SJSA1 (cell line): ENCODE data around the gene YEATS2. TPM values are rescaled to one million over a fixed set of nuclear protein-coding genes. Genes with fewer than 3 reads are reported as not detected.

Experiments used
- DNase-seq, 2 experiments: peaks; one replicate each; pipeline ENCODE4 v3.0.0-alpha.2; 2015 to 2020; ENCODE audit warnings: low spot score in 2 of 2, low read depth in 1 of 2
- H3K27ac ChIP-seq: fragments of 250-450 bp; sonication (Bioruptor Pico); 2 replicates; pipeline ENCODE4 v1.5.1; 2020; ENCODE audit warnings: mild to moderate bottlenecking, moderate library complexity
- H3K27me3 ChIP-seq: fragments of 250-450 bp; sonication (Bioruptor Pico); replicated peaks from 2 replicates; pipeline ENCODE4 v1.5.1; 2020; ENCODE audit warnings: mild to moderate bottlenecking, moderate library complexity
- H3K36me3 ChIP-seq: fragments of 250-450 bp; sonication (Bioruptor Pico); 2 replicates; pipeline ENCODE4 v1.5.1; 2020; ENCODE audit warnings: mild to moderate bottlenecking
- H3K4me1 ChIP-seq: fragments of 250-450 bp; sonication (Bioruptor Pico); replicated peaks from 2 replicates; pipeline ENCODE4 v1.6.1; 2021; ENCODE audit warnings: mild to moderate bottlenecking
- H3K4me3 ChIP-seq: fragments of 250-450 bp; sonication (Bioruptor Pico); 2 replicates; pipeline ENCODE4 v1.5.1; 2020; ENCODE audit warnings: mild to moderate bottlenecking
- H3K9me3 ChIP-seq: fragments of 250-450 bp; sonication (Bioruptor Pico); replicated peaks from 2 replicates; pipeline ENCODE4 v1.5.1; 2020; ENCODE audit warnings: mild to moderate bottlenecking
- total RNA-seq: library from RNA; depleted of rRNA; stranded (reverse); fragments of >200 nt; shearing (Covaris generic); gene quantifications from 2 replicates; pipeline ENCODE4 v1.2.3, GENCODE V29; 2014

YEATS2 gene
- total RNA-seq, 1 experiment from 2014 or later = 20.0 TPM

GRCh38 chr3:183827809-183828537 lies 130.4 kb downstream of the YEATS2 start:
- peaks cover 5% of the 10 kb centered on the region; the same call in 1 of the 2 replicates for H3K9me3 ChIP-seq
- H3K36me3 ChIP-seq = peaks cover 34% of the 10 kb centered on the region
- H3K4me1 ChIP-seq = peaks cover 18% of the 10 kb centered on the region
- no peaks in the 10 kb centered on the region for H3K27me3 ChIP-seq
- H3K27ac ChIP-seq = no peak overlapping the region
- H3K4me3 ChIP-seq = no peak overlapping the region
- no peak for DNase-seq

- DNase-seq = no peak
- peaks cover 18% of the 10 kb centered on the region for H3K4me1 ChIP-seq
- H3K36me3 ChIP-seq = peaks cover 35% of the 10 kb centered on the region
Measured at GRCh38 chr3:183828538-183828870, 130.9 kb downstream of the YEATS2 start.

GRCh38 chr3:183829466-183829865 lies 131.9 kb downstream of the YEATS2 start:
- DNase-seq = no peak
- Histone ChIP-seq H3K4me3 (no peak overlapping the region), H3K4me1 (peaks cover 13% of the 10 kb centered on the region), H3K27ac (no peak overlapping the region), H3K27me3 (no peaks in the 10 kb centered on the region), H3K36me3 (peaks cover 35% of the 10 kb centered on the region), H3K9me3 (peaks cover 5% of the 10 kb centered on the region; the same call in 1 of the 2 replicates)

More at GRCh38 chr3:183828538-183828870, 130.9 kb downstream of the YEATS2 start:
- H3K9me3 ChIP-seq = peaks cover 5% of the 10 kb centered on the region; the same call in 1 of the 2 replicates
- H3K4me3 ChIP-seq = no peak overlapping the region
- H3K27me3 ChIP-seq = no peaks in the 10 kb centered on the region
- H3K27ac ChIP-seq = no peak overlapping the region

- Histone ChIP-seq H3K36me3 (peaks cover 30% of the 10 kb centered on the region), H3K27ac (no peak overlapping the region), H3K9me3 (peaks cover under 1% of the 10 kb centered on the region; the same call in 1 of the 2 replicates), H3K27me3 (no peaks in the 10 kb centered on the region), H3K4me1 (peaks cover 6% of the 10 kb centered on the region), H3K4me3 (no peak overlapping the region)
- no peak for DNase-seq
Measured at GRCh38 chr3:183830187-183830586, 132.6 kb downstream of the YEATS2 start.

GRCh38 chr3:183833516-183833915 lies 135.9 kb downstream of the YEATS2 start:
- no peak overlapping the region for H3K4me3 ChIP-seq
- H3K27ac ChIP-seq = no peak overlapping the region
- H3K4me1 ChIP-seq = no peaks in the 10 kb centered on the region
- peaks cover 25% of the 10 kb centered on the region for H3K36me3 ChIP-seq
- H3K27me3 ChIP-seq = no peaks in the 10 kb centered on the region
- H3K9me3 ChIP-seq = no peaks in the 10 kb centered on the region
- DNase-seq = no peak

- Histone ChIP-seq H3K27ac (no peak overlapping the region), H3K27me3 (no peaks in the 10 kb centered on the region), H3K4me1 (no peaks in the 10 kb centered on the region), H3K36me3 (peaks cover 30% of the 10 kb centered on the region), H3K4me3 (no peak overlapping the region), H3K9me3 (no peaks in the 10 kb centered on the region)
- no peak for DNase-seq
Measured at GRCh38 chr3:183837390-183837789, 139.8 kb downstream of the YEATS2 start.

GRCh38 chr3:183837894-183838293 lies 140.3 kb downstream of the YEATS2 start:
- no peak for DNase-seq
- H3K27ac ChIP-seq = no peak overlapping the region
- peaks cover 27% of the 10 kb centered on the region for H3K36me3 ChIP-seq
- H3K27me3 ChIP-seq = no peaks in the 10 kb centered on the region
- H3K4me1 ChIP-seq = no peaks in the 10 kb centered on the region
- H3K9me3 ChIP-seq = no peaks in the 10 kb centered on the region
- H3K4me3 ChIP-seq = no peak overlapping the region

GRCh38 chr3:183839751-183840150 lies 142.2 kb downstream of the YEATS2 start:
- H3K4me1 ChIP-seq = peaks cover 6% of the 10 kb centered on the region; the same call in 1 of the 2 replicates
- no peak overlapping the region for H3K27ac ChIP-seq
- no peaks in the 10 kb centered on the region for H3K9me3 ChIP-seq
- DNase-seq = no peak
- no peaks in the 10 kb centered on the region for H3K27me3 ChIP-seq
- peaks cover 33% of the 10 kb centered on the region for H3K36me3 ChIP-seq
- no peak overlapping the region for H3K4me3 ChIP-seq

- Histone ChIP-seq H3K36me3 (peaks cover 43% of the 10 kb centered on the region), H3K27ac (peak overlapping the region; percentile 27; the same call in 1 of the 2 replicates)
Measured at GRCh38 chr3:183844606-183845005, 147.0 kb downstream of the YEATS2 start.

GRCh38 chr3:183845090-183845489 lies 147.5 kb downstream of the YEATS2 start:
- peaks cover 18% of the 10 kb centered on the region for H3K4me1 ChIP-seq
- no peaks in the 10 kb centered on the region for H3K9me3 ChIP-seq
- H3K27ac ChIP-seq = peak overlapping the region; percentile 27
- H3K4me3 ChIP-seq = no peak overlapping the region
- H3K36me3 ChIP-seq = peaks cover 48% of the 10 kb centered on the region
- no peaks in the 10 kb centered on the region for H3K27me3 ChIP-seq
- DNase-seq = no peak

More at GRCh38 chr3:183844606-183845005, 147.0 kb downstream of the YEATS2 start:
- Histone ChIP-seq H3K4me3 (no peak overlapping the region), H3K9me3 (no peaks in the 10 kb centered on the region), H3K27me3 (no peaks in the 10 kb centered on the region), H3K4me1 (peaks cover 18% of the 10 kb centered on the region)
- DNase-seq = peak in 1 of 2 experiments; percentile 49

- DNase-seq = no peak
- Histone ChIP-seq H3K4me3 (no peak overlapping the region), H3K27me3 (no peaks in the 10 kb centered on the region), H3K36me3 (peaks cover 51% of the 10 kb centered on the region), H3K27ac (peak overlapping the region; percentile 27; the same call in 1 of the 2 replicates), H3K9me3 (no peaks in the 10 kb centered on the region), H3K4me1 (peaks cover 18% of the 10 kb centered on the region)
Measured at GRCh38 chr3:183845608-183846288, 148.2 kb downstream of the YEATS2 start.

GRCh38 chr3:183854318-183855035 lies 156.9 kb downstream of the YEATS2 start:
- Histone ChIP-seq H3K27me3 (no peaks in the 10 kb centered on the region), H3K4me3 (no peak overlapping the region)
- DNase-seq = no peak

GRCh38 chr3:183857863-183858262 lies 160.3 kb downstream of the YEATS2 start:
- Histone ChIP-seq H3K27me3 (no peaks in the 10 kb centered on the region), H3K4me1 (0 out of 2 replicates have a peak, but pooled peaks cover 3% of the 10 kb centered on the region), H3K36me3 (peaks cover 34% of the 10 kb centered on the region), H3K9me3 (no peaks in the 10 kb centered on the region), H3K27ac (no peak overlapping the region), H3K4me3 (no peak overlapping the region)
- no peak for DNase-seq

More at GRCh38 chr3:183854318-183855035, 156.9 kb downstream of the YEATS2 start:
- Histone ChIP-seq H3K27ac (no peak overlapping the region), H3K9me3 (no peaks in the 10 kb centered on the region), H3K36me3 (peaks cover 30% of the 10 kb centered on the region), H3K4me1 (0 out of 2 replicates have a peak, but pooled peaks cover 3% of the 10 kb centered on the region)
